ENCODE measurements around the gene NCR3LG1.

Gene NCR3LG1

DNA sequence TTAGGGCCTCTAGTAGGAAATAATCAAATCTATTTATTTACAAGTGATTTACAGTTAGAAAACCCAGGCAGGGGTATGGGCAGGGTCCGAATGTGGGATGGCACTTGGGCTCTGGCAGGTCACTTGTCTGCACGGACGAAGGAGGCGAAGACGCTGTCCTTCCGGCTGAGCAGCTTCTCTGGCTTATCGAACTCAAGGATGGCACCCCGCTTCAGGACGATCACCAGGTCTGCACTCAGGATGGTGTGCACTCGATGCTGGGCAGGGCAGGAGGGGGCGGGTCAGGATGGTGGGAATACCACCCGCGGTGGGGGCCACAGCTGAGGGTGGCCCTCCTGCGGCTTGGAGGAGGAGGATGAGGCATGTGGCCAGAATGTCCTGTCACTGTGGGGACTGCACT, 41.3 kb downstream of the NCR3LG1 start:
- Histone ChIP-seq H3K27ac (ENCODE audit: low read depth, low read length) (no peak overlapping the region), H3K4me1 (ENCODE audit: control insufficient read depth in 1 of 2, insufficient read depth in 2 of 2, low read length in 2 of 2) (peaks cover 0 to 7% of the 10 kb centered on the region in 2 donors), H3K36me3 (ENCODE audit: control insufficient read depth in 1 of 2, insufficient read depth in 2 of 2, low read length in 2 of 2) (no peaks in the 10 kb centered on the region), H3K9me3 (ENCODE audit: control insufficient read depth in 1 of 2, low read length in 2 of 2) (no peaks in the 10 kb centered on the region), H3K27me3 (ENCODE audit: control insufficient read depth in 1 of 2, insufficient read depth in 2 of 2, low read length in 2 of 2) (no peaks in the 10 kb centered on the region), H3K9ac (ENCODE audit: low read depth in 1 of 2, low read length in 2 of 2) (no peak overlapping the region), H3K4me3 (ENCODE audit: low read depth in 1 of 2, low read length in 2 of 2) (no peak overlapping the region)

DNA sequence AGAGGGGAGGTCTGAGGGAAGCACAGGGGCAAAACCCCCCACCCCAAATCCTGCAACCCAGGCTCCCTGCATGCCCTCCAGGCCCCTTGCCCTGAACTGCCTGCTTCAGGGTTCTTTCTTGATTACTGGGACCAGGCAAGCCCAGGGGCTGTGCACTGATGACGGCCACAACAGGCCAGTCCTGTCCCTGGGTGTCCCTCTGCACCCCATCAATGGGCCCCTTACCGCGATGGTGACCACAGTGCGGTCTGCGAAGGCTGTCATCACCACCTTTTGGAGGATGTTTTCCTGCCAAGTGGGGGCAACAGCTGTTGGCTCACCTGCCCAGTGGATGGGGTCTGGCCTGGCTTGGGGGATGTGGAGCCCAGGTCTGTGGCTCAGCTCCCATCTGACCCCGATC, 41.9 kb downstream of the NCR3LG1 start:
- Histone ChIP-seq H3K9ac (ENCODE audit: low read depth in 1 of 2, low read length in 2 of 2) (no peak overlapping the region), H3K4me1 (ENCODE audit: control insufficient read depth in 1 of 2, insufficient read depth in 2 of 2, low read length in 2 of 2) (peaks cover 0 to 6% of the 10 kb centered on the region in 2 donors), H3K4me3 (ENCODE audit: low read depth in 1 of 2, low read length in 2 of 2) (no peak overlapping the region), H3K36me3 (ENCODE audit: control insufficient read depth in 1 of 2, insufficient read depth in 2 of 2, low read length in 2 of 2) (no peaks in the 10 kb centered on the region), H3K27me3 (ENCODE audit: control insufficient read depth in 1 of 2, insufficient read depth in 2 of 2, low read length in 2 of 2) (no peaks in the 10 kb centered on the region), H3K9me3 (ENCODE audit: control insufficient read depth in 1 of 2, low read length in 2 of 2) (no peaks in the 10 kb centered on the region), H3K27ac (ENCODE audit: low read depth, low read length) (no peak overlapping the region)

DNA sequence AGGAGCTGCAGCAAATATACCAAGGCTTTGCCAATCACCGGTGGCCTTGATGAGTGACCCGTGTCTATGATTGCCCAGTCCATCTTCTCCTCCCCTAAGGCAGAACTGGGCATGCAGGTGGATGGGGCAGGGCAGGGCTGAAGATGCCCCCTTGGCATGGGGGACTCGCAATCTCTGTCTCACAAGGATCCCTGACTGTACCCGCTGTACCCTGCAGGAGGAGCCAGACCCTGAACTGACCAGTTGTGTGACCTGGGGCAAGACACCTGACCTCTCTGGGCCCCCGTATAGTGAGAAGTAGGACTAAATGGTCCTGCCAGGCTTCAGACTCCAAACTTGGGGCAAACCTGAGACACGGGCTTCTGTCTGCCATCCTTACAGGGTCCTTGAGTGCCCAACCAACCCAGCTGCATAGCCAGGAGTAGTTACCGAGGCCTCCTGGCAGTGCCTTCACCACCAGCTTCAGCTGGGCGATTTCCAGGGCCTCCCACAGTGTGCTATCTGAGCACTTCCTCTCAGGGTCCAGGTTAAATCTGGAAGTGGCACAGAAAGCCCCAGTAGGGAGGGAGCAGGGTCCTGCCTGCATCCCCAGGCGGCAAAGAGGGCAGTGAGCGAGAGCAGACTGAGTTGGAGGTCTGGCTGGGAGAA, 43.3 kb downstream of the NCR3LG1 start:
- Histone ChIP-seq H3K27me3 (ENCODE audit: control insufficient read depth in 1 of 2, insufficient read depth in 2 of 2, low read length in 2 of 2) (no peaks in the 10 kb centered on the region), H3K9ac (ENCODE audit: low read depth in 1 of 2, low read length in 2 of 2) (no peak overlapping the region), H3K4me1 (ENCODE audit: control insufficient read depth in 1 of 2, insufficient read depth in 2 of 2, low read length in 2 of 2) (peaks cover 0 to 2% of the 10 kb centered on the region in 2 donors), H3K9me3 (ENCODE audit: control insufficient read depth in 1 of 2, low read length in 2 of 2) (no peaks in the 10 kb centered on the region), H3K27ac (ENCODE audit: low read depth, low read length) (no peak overlapping the region), H3K4me3 (ENCODE audit: low read depth in 1 of 2, low read length in 2 of 2) (no peak overlapping the region), H3K36me3 (ENCODE audit: control insufficient read depth in 1 of 2, insufficient read depth in 2 of 2, low read length in 2 of 2) (no peaks in the 10 kb centered on the region)

DNA sequence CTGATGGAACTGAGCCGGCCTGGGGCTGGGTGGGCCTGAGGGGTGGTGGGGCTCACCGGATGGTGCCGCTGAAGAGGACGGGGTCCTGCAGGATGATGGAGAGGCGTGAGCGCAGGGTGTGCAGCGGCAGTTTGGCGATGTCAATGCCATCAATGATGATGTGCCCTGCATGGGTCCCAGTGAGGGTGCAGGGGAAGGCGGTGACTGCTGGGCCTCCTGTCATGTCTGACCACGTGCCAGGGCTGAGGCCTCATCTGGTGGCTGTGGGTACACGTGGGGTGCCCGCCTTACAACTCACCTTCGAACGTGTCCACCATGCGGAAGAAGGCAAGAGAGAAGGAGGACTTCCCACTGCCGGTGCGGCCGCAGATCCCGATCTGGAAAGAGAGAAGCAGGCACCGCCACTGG, 44.0 kb downstream of the NCR3LG1 start:
- no peaks in the 10 kb centered on the region for H3K36me3 ChIP-seq (ENCODE audit: control insufficient read depth in 1 of 2, insufficient read depth in 2 of 2, low read length in 2 of 2)
- no peak overlapping the region for H3K4me3 ChIP-seq (ENCODE audit: low read depth in 1 of 2, low read length in 2 of 2)
- H3K4me1 ChIP-seq (ENCODE audit: control insufficient read depth in 1 of 2, insufficient read depth in 2 of 2, low read length in 2 of 2) = no peaks in the 10 kb centered on the region
- no peaks in the 10 kb centered on the region for H3K27me3 ChIP-seq (ENCODE audit: control insufficient read depth in 1 of 2, insufficient read depth in 2 of 2, low read length in 2 of 2)
- no peak overlapping the region for H3K27ac ChIP-seq (ENCODE audit: low read depth, low read length)
- H3K9ac ChIP-seq (ENCODE audit: low read depth in 1 of 2, low read length in 2 of 2) = no peak overlapping the region
- no peaks in the 10 kb centered on the region for H3K9me3 ChIP-seq (ENCODE audit: control insufficient read depth in 1 of 2, low read length in 2 of 2)

DNA sequence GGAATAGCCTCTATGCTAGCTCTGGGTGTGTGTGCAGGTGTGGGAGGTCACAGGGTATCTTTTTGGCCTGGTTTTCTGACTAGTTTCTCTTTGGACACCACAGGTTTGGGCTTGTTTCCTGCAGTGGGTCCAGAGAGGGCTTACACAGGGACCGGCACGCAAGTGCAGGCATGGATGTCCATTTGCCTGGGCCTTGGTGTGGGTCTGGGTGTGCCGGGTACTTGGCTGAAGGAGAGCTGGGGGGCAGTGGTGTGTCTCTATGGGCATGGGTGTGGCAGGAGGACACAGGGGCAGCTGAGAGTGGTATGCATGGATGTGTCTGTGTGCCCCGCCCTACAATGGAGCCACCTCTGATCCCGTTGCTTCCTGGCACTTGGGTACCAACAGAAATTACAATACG, 44.4 kb downstream of the NCR3LG1 start:
- H3K27ac ChIP-seq (ENCODE audit: low read depth, low read length) = no peak overlapping the region
- H3K36me3 ChIP-seq (ENCODE audit: control insufficient read depth in 1 of 2, insufficient read depth in 2 of 2, low read length in 2 of 2) = no peaks in the 10 kb centered on the region
- no peaks in the 10 kb centered on the region for H3K9me3 ChIP-seq (ENCODE audit: control insufficient read depth in 1 of 2, low read length in 2 of 2)
- H3K27me3 ChIP-seq (ENCODE audit: control insufficient read depth in 1 of 2, insufficient read depth in 2 of 2, low read length in 2 of 2) = no peaks in the 10 kb centered on the region
- H3K4me3 ChIP-seq (ENCODE audit: low read depth in 1 of 2, low read length in 2 of 2) = no peak overlapping the region
- no peaks in the 10 kb centered on the region for H3K4me1 ChIP-seq (ENCODE audit: control insufficient read depth in 1 of 2, insufficient read depth in 2 of 2, low read length in 2 of 2)
- H3K9ac ChIP-seq (ENCODE audit: low read depth in 1 of 2, low read length in 2 of 2) = no peak overlapping the region

DNA sequence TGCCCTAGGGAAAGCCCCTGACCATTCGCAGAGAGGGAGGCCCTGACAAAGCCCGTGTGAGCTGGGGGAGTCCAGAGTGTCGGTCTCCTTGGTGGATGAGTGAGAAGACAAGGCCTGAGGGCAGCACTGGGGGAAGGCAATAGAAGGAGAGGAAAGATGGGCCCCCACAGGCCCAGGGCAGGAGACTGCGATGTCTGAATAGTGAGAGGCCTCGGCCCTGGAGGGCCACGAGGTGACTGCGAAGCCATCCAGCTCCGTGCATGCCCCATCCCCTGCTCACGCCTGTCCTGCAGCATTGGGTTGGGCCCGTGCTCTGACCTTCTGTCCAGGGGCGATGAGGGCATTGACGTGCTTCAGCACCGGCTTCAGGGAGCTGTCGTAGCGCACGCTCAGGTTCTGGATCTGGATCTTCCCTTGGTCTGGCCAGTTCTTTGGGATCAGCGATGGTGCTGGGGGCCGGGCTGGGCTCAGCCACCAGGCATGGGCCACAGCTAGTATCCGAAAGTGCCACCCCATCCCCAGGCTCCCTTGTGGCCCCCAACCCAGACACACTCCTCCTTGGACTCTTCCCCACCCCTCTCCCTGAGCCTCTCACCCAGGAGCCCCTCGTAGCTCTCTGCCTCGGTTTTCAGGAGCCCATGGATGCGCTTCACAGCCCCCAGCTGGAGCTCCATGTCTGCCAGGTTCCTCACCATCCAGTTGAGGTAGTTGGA, 45.2 kb downstream of the NCR3LG1 start:
- no peak overlapping the region for H3K27ac ChIP-seq (ENCODE audit: low read depth, low read length)
- no peak overlapping the region for H3K4me3 ChIP-seq (ENCODE audit: low read depth in 1 of 2, low read length in 2 of 2)
- no peaks in the 10 kb centered on the region for H3K9me3 ChIP-seq (ENCODE audit: control insufficient read depth in 1 of 2, low read length in 2 of 2)
- H3K4me1 ChIP-seq (ENCODE audit: control insufficient read depth in 1 of 2, insufficient read depth in 2 of 2, low read length in 2 of 2) = no peaks in the 10 kb centered on the region
- no peaks in the 10 kb centered on the region for H3K36me3 ChIP-seq (ENCODE audit: control insufficient read depth in 1 of 2, insufficient read depth in 2 of 2, low read length in 2 of 2)
- H3K27me3 ChIP-seq (ENCODE audit: control insufficient read depth in 1 of 2, insufficient read depth in 2 of 2, low read length in 2 of 2) = no peaks in the 10 kb centered on the region
- no peak overlapping the region for H3K9ac ChIP-seq (ENCODE audit: low read depth in 1 of 2, low read length in 2 of 2)

DNA sequence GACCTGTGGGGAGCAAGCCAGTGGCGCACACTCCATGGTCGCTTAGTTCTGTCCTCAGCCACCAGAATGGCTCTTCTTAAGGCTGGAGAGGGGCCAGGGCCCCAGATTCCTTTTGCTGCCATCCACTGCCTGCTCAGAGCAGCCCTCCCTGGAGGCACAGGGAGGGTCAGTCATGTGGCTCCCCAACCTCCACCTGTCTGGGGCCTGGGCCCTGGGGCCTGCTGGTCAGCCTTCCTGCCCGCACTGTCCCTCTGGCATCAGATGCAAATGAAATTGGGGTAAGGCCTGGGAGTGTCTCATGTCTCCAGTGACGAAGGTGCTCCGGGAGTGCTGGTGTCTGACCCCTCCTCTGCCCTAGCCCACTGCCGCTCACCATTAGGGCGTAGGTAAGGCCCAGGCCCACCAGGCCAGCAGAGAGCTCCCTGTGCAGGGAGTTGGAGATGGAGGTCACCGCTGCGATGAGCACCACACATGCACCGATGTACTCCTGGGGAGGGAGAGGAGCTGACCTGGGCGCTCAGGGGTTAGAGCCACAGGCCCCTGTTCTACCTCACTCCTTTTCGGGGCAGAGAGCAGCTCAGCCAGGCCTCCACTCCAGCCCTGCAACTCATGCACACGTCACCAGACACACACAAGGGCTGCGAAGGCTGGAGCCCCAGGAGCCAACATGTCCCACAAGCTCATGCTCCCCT, 45.9 kb downstream of the NCR3LG1 start:
- no peak overlapping the region for H3K4me3 ChIP-seq (ENCODE audit: low read depth in 1 of 2, low read length in 2 of 2)
- no peaks in the 10 kb centered on the region for H3K4me1 ChIP-seq (ENCODE audit: control insufficient read depth in 1 of 2, insufficient read depth in 2 of 2, low read length in 2 of 2)
- no peaks in the 10 kb centered on the region for H3K27me3 ChIP-seq (ENCODE audit: control insufficient read depth in 1 of 2, insufficient read depth in 2 of 2, low read length in 2 of 2)
- no peaks in the 10 kb centered on the region for H3K9me3 ChIP-seq (ENCODE audit: control insufficient read depth in 1 of 2, low read length in 2 of 2)
- no peak overlapping the region for H3K9ac ChIP-seq (ENCODE audit: low read depth in 1 of 2, low read length in 2 of 2)
- no peaks in the 10 kb centered on the region for H3K36me3 ChIP-seq (ENCODE audit: control insufficient read depth in 1 of 2, insufficient read depth in 2 of 2, low read length in 2 of 2)
- H3K27ac ChIP-seq (ENCODE audit: low read depth, low read length) = no peak overlapping the region

DNA sequence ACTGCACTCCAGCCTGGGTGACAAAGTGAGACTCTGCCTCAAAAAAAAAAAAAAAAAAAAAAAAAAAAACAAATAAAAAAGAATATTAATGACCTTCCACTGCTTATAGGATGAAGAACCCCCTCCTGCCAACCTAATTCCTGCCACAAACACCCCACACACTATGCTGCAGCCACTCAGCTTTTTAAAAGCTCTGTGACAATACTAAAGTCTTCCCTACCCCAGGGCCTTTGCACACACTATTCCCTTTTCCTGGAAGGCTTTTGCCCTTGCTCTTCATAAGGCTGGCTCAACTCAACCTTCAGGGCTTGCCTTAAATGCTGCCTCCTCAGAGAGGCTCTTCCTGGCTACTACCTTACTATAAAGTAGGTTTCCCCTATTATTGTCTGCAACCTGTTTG, 47.6 kb downstream of the NCR3LG1 start:
- Histone ChIP-seq H3K9me3 (ENCODE audit: control insufficient read depth in 1 of 2, low read length in 2 of 2) (no peaks in the 10 kb centered on the region), H3K36me3 (ENCODE audit: control insufficient read depth in 1 of 2, insufficient read depth in 2 of 2, low read length in 2 of 2) (no peaks in the 10 kb centered on the region), H3K27me3 (ENCODE audit: control insufficient read depth in 1 of 2, insufficient read depth in 2 of 2, low read length in 2 of 2) (no peaks in the 10 kb centered on the region), H3K27ac (ENCODE audit: low read depth, low read length) (no peak overlapping the region), H3K4me3 (ENCODE audit: low read depth in 1 of 2, low read length in 2 of 2) (no peak overlapping the region), H3K9ac (ENCODE audit: low read depth in 1 of 2, low read length in 2 of 2) (no peak overlapping the region), H3K4me1 (ENCODE audit: control insufficient read depth in 1 of 2, insufficient read depth in 2 of 2, low read length in 2 of 2) (no peaks in the 10 kb centered on the region)

DNA sequence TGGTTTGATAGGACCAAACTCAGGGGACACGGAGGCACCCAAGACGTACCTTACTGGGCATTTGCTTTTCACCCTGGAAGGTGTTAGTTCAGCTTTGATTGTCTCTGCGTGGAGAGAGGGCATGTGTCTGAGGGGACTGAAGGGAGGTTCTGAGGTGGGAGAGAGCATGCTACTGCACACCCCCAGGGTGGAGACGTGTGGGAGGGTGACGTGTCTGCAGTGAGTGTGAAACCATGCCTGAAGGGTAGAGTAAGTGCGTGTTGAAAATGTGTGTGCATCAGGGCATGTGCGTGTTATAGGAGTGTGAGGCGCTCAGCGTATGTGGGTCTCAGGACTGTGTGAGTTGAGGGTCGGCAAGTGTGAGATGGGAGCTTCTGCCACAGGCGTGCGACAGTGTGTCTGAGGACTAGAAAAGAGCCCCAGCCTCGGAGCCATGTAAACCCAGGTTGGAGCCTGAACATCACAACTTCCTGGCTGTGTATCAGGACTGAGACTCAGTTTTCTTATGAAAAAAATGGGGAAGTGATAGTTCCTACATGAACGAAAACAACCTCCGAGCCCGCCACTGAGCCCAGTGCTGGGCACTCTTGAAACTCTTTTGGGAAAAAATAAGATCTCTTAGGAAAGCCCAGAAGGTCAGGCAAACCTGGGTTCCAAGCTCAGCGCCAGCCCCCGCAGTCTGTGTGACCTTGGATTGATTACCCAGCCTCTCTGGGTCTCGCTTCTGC, 48.6 kb downstream of the NCR3LG1 start:
- H3K9ac ChIP-seq (ENCODE audit: low read depth in 1 of 2, low read length in 2 of 2) = no peak overlapping the region

DNA sequence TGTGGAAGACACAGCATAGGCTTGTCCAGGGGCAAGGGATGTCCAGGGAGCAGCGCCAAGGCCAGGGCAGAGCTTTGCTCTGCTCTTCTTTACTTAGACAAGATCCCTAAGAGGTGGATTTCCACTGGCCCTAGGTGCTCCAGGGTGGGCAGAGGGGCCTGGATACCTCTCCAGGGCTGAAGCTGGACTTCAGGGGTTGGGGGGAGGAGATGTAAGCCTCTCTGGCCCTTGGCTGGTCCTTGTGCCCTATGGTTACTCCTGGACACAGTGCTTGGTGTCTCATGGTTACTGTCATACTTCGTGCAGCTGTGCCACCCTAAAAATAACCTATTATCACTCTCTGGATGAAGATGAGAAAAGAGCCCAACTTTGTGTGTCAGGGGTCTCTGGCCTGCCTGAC, 49.7 kb downstream of the NCR3LG1 start:
- Histone ChIP-seq H3K9ac (ENCODE audit: low read depth in 1 of 2, low read length in 2 of 2) (no peak overlapping the region), H3K4me3 (ENCODE audit: low read depth in 1 of 2, low read length in 2 of 2) (no peak overlapping the region), H3K27me3 (ENCODE audit: control insufficient read depth in 1 of 2, insufficient read depth in 2 of 2, low read length in 2 of 2) (no peaks in the 10 kb centered on the region), H3K9me3 (ENCODE audit: control insufficient read depth in 1 of 2, low read length in 2 of 2) (no peaks in the 10 kb centered on the region), H3K27ac (ENCODE audit: low read depth, low read length) (no peak overlapping the region), H3K4me1 (ENCODE audit: control insufficient read depth in 1 of 2, insufficient read depth in 2 of 2, low read length in 2 of 2) (peaks cover 2 to 11% of the 10 kb centered on the region in 2 donors), H3K36me3 (ENCODE audit: control insufficient read depth in 1 of 2, insufficient read depth in 2 of 2, low read length in 2 of 2) (no peaks in the 10 kb centered on the region)

More for the DNA sequence above, 48.6 kb downstream of the NCR3LG1 start:
- peaks cover 0 to 1% of the 10 kb centered on the region in 2 donors for H3K4me1 ChIP-seq (ENCODE audit: control insufficient read depth in 1 of 2, insufficient read depth in 2 of 2, low read length in 2 of 2)
- H3K4me3 ChIP-seq (ENCODE audit: low read depth in 1 of 2, low read length in 2 of 2) = no peak overlapping the region
- no peaks in the 10 kb centered on the region for H3K27me3 ChIP-seq (ENCODE audit: control insufficient read depth in 1 of 2, insufficient read depth in 2 of 2, low read length in 2 of 2)
- H3K27ac ChIP-seq (ENCODE audit: low read depth, low read length) = no peak overlapping the region
- no peaks in the 10 kb centered on the region for H3K36me3 ChIP-seq (ENCODE audit: control insufficient read depth in 1 of 2, insufficient read depth in 2 of 2, low read length in 2 of 2)
- H3K9me3 ChIP-seq (ENCODE audit: control insufficient read depth in 1 of 2, low read length in 2 of 2) = no peaks in the 10 kb centered on the region
